Ishikawa (cell line): ENCODE results near the gene TSPAN9.

Source experiments
- EGR1 ChIP-seq: IDR thresholded peaks from 2 replicates; pipeline ENCODE4 v1.6.1; 2012
- EP300 ChIP-seq: IDR thresholded peaks from 2 replicates; pipeline ENCODE4 v1.6.1; 2012; ENCODE audit warnings: borderline replicate concordance
- RAD21 ChIP-seq: IDR thresholded peaks from 2 replicates; pipeline ENCODE4 v1.6.1; 2012; ENCODE audit warnings: low read depth
- TAF1 ChIP-seq: IDR thresholded peaks from 2 replicates; pipeline ENCODE4 v1.6.1; 2012; ENCODE audit warnings: low read depth, mild to moderate bottlenecking
- TF ChIP-seq, protein P1 (sequence below): IDR thresholded peaks from 2 replicates; pipeline ENCODE4 v1.6.1; 2012
- TF ChIP-seq, protein P2 (sequence below): IDR thresholded peaks from 2 replicates; pipeline ENCODE4 v1.6.1; 2012; ENCODE audit warnings: low read depth, mild to moderate bottlenecking

DNA sequence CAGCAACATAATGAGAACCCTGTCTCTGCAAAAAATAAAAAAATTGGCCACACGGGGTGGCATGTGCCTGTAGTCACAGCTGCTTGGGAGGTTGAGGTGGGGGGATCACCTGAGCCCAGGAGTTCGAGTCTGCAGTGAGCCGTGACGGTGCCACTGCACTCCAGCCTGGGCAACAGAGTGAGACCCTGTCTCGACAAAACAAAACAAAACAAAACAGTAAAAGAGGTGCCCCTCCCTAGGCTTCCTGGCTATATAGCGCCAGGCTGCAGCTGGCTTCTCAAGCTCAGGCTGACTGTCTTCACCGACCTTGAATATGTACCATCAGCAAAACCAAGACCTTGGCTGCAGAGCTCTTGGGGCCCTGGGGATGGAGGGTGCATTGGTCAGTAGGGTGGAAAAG, 29.4 kb downstream of the TSPAN9 start:
- TF ChIP-seq EGR1 (no peak), RAD21 (no peak), TAF1 (no peak), EP300 (no peak)
- TF ChIP-seq, protein P1, sequence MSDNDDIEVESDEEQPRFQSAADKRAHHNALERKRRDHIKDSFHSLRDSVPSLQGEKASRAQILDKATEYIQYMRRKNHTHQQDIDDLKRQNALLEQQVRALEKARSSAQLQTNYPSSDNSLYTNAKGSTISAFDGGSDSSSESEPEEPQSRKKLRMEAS: no peak
- TF ChIP-seq, protein P2, sequence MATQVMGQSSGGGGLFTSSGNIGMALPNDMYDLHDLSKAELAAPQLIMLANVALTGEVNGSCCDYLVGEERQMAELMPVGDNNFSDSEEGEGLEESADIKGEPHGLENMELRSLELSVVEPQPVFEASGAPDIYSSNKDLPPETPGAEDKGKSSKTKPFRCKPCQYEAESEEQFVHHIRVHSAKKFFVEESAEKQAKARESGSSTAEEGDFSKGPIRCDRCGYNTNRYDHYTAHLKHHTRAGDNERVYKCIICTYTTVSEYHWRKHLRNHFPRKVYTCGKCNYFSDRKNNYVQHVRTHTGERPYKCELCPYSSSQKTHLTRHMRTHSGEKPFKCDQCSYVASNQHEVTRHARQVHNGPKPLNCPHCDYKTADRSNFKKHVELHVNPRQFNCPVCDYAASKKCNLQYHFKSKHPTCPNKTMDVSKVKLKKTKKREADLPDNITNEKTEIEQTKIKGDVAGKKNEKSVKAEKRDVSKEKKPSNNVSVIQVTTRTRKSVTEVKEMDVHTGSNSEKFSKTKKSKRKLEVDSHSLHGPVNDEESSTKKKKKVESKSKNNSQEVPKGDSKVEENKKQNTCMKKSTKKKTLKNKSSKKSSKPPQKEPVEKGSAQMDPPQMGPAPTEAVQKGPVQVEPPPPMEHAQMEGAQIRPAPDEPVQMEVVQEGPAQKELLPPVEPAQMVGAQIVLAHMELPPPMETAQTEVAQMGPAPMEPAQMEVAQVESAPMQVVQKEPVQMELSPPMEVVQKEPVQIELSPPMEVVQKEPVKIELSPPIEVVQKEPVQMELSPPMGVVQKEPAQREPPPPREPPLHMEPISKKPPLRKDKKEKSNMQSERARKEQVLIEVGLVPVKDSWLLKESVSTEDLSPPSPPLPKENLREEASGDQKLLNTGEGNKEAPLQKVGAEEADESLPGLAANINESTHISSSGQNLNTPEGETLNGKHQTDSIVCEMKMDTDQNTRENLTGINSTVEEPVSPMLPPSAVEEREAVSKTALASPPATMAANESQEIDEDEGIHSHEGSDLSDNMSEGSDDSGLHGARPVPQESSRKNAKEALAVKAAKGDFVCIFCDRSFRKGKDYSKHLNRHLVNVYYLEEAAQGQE: no peak
